Calu3 (cell line): ENCODE data around the gene TENM4. TPM values are rescaled to one million over a fixed set of nuclear protein-coding genes. Genes with fewer than 3 reads are reported as not detected.

ENCODE experiments used
- BruUV-seq: library from RNA; stranded (reverse); fragments of 400-500 nt; replicated peaks from 2 replicates; lab custom pipeline; 2021; lab: Mats Ljungman, UMichigan
- CTCF ChIA-PET: fragments of 300-600 bp; sonication (Branson Sonifier 250); formaldehyde crosslinking; loops from one replicate; lab custom pipeline; 2022; ENCODE audit warnings: antibody characterized with exemption; lab: Charles Lee
- DNase-seq: peaks from one replicate; pipeline ENCODE4 v3.0.0; 2022
- H3K27ac Mint-ChIP-seq: one replicate; pipeline ENCODE4 v1.8.0; 2022; ENCODE audit warnings: mixed read lengths; ENCODE audit not compliant: unreplicated experiment
- H3K27me3 Mint-ChIP-seq: one replicate; pipeline ENCODE4 v1.8.0; 2022; ENCODE audit warnings: mixed read lengths; ENCODE audit not compliant: unreplicated experiment
- H3K36me3 Mint-ChIP-seq: one replicate; pipeline ENCODE4 v1.8.0; 2022; ENCODE audit warnings: mild to moderate bottlenecking, moderate library complexity, mixed read lengths; ENCODE audit not compliant: insufficient read depth, unreplicated experiment
- H3K4me1 Mint-ChIP-seq: one replicate; pipeline ENCODE4 v1.8.0; 2022; ENCODE audit warnings: mild to moderate bottlenecking, low read depth, mixed read lengths; ENCODE audit not compliant: unreplicated experiment
- H3K4me3 Mint-ChIP-seq: one replicate; pipeline ENCODE4 v1.8.0; 2022; ENCODE audit warnings: mild to moderate bottlenecking, low read depth, moderate library complexity, mixed read lengths; ENCODE audit not compliant: unreplicated experiment
- H3K9me3 Mint-ChIP-seq: one replicate; pipeline ENCODE4 v1.8.0; 2022; ENCODE audit warnings: low read depth, mixed read lengths; ENCODE audit not compliant: unreplicated experiment
- intact Hi-C: fragments of 100-400 bp; cut with micrococcal nuclease; formaldehyde crosslinking; loops from one replicate; pipeline ENCODE4 v1.10.0; 2022; ENCODE audit not compliant: unreplicated experiment
- total RNA-seq: library from RNA; stranded (reverse); gene quantifications from 2 replicates; pipeline ENCODE4 v1.2.3, GENCODE V29; 2022
- TF ChIP-seq, protein P1 (sequence below): fragments of 200-600 bp; IDR thresholded peaks from one replicate; pipeline ENCODE4 v1.8.0; 2022; ENCODE audit warnings: antibody characterized with exemption; ENCODE audit not compliant: unreplicated experiment

Gene TENM4
- total RNA-seq, 1 experiment from 2014 or later, result not detected

DNA sequence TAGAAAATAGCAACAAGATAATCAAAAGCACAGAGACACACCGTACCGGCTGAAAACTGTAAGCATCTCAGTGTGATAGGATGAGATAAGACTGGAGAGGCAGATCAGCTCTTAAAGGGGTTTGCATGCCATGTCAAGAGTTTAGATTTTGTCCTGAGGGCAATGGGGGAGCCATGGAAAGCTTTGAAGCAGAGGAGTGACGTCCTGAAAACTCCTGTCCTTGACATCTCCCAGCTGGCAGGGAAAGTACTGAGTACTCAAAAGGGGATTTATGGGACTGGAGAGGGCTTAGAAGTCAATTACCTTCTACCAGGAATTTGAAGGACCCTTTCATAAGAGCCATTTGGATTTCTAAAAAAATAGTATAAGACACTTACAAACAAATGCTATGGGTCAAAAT lies 445.7 kb downstream of the TENM4 start:
- H3K27me3 Mint-ChIP-seq, result peaks cover 42% of the 10 kb centered on the region
- intact Hi-C loops, result no loop called here
- no peaks in the 10 kb centered on the region for H3K4me1 Mint-ChIP-seq
- H3K9me3 Mint-ChIP-seq, result peaks cover 6% of the 10 kb centered on the region
- no peak overlapping the region for H3K4me3 Mint-ChIP-seq
- DNase-seq, result no peak
- CTCF ChIA-PET, result no interaction called here
- no peak overlapping the region for H3K27ac Mint-ChIP-seq
- no TSS peak for BruUV-seq
- H3K36me3 Mint-ChIP-seq, result no peaks in the 10 kb centered on the region
- TF ChIP-seq, protein P1, sequence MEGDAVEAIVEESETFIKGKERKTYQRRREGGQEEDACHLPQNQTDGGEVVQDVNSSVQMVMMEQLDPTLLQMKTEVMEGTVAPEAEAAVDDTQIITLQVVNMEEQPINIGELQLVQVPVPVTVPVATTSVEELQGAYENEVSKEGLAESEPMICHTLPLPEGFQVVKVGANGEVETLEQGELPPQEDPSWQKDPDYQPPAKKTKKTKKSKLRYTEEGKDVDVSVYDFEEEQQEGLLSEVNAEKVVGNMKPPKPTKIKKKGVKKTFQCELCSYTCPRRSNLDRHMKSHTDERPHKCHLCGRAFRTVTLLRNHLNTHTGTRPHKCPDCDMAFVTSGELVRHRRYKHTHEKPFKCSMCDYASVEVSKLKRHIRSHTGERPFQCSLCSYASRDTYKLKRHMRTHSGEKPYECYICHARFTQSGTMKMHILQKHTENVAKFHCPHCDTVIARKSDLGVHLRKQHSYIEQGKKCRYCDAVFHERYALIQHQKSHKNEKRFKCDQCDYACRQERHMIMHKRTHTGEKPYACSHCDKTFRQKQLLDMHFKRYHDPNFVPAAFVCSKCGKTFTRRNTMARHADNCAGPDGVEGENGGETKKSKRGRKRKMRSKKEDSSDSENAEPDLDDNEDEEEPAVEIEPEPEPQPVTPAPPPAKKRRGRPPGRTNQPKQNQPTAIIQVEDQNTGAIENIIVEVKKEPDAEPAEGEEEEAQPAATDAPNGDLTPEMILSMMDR, result no peak

GRCh38 chr11:78993802-78994430 lies 446.9 kb downstream of the TENM4 start:
- intact Hi-C loops, result no loop called here
- H3K27me3 Mint-ChIP-seq, result peaks cover 42% of the 10 kb centered on the region
- CTCF ChIA-PET, result interaction anchor here (0.7 kb wide), 1 partner anchor 124 kb away, joined by 3 read pairs; no protein-coding TSS in a partner anchor
- H3K9me3 Mint-ChIP-seq, result peaks cover 2% of the 10 kb centered on the region
- no peaks in the 10 kb centered on the region for H3K36me3 Mint-ChIP-seq
- DNase-seq, result no peak
- no peak overlapping the region for H3K4me3 Mint-ChIP-seq
- TF ChIP-seq, protein P1, result no peak
- no TSS peak for BruUV-seq
- no peaks in the 10 kb centered on the region for H3K4me1 Mint-ChIP-seq
- H3K27ac Mint-ChIP-seq, result no peak overlapping the region

GRCh38 chr11:78991681-78992080 lies 449.1 kb downstream of the TENM4 start:
- Mint-ChIP-seq H3K4me1 (no peaks in the 10 kb centered on the region), H3K27ac (no peak overlapping the region), H3K4me3 (no peak overlapping the region), H3K36me3 (no peaks in the 10 kb centered on the region), H3K27me3 (peaks cover 42% of the 10 kb centered on the region), H3K9me3 (peaks cover 2% of the 10 kb centered on the region)
- intact Hi-C loops, result no loop called here
- BruUV-seq, result no TSS peak
- CTCF ChIA-PET, result no interaction called here
- TF ChIP-seq, protein P1, result no peak
- DNase-seq, result no peak

- no peak for DNase-seq
- H3K9me3 Mint-ChIP-seq, result peaks cover 2% of the 10 kb centered on the region
- peaks cover 37% of the 10 kb centered on the region for H3K27me3 Mint-ChIP-seq
- no peaks in the 10 kb centered on the region for H3K36me3 Mint-ChIP-seq
- no peak overlapping the region for H3K27ac Mint-ChIP-seq
- no peak overlapping the region for H3K4me3 Mint-ChIP-seq
- TF ChIP-seq, protein P1, result no peak
- intact Hi-C loops, result no loop called here
- no peaks in the 10 kb centered on the region for H3K4me1 Mint-ChIP-seq
- CTCF ChIA-PET, result no interaction called here
- BruUV-seq, result no TSS peak
Observed at GRCh38 chr11:78990261-78990660, 450.6 kb downstream of the TENM4 start.
